IPS DF 6.9 (cell line): ENCODE results near the gene MUC3A.
"Not testable (repeated sequence)": the region's sequence is repeated elsewhere in the genome, so short reads cannot be mapped to it uniquely, and the experiment has no call there.

Experiments used
- DNase-seq: peaks from one replicate; pipeline ENCODE4 v3.0.0-alpha.2; 2013; ENCODE audit warnings: low read depth, low spot score
- H3K27ac ChIP-seq: one replicate; pipeline ENCODE4 v1.5.1; 2013; ENCODE audit warnings: low read length, control low read depth
- H3K27me3 ChIP-seq: 2 replicates; pipeline ENCODE4 v1.6.1; 2013; ENCODE audit warnings: mild to moderate bottlenecking, low read length; ENCODE audit not compliant: control insufficient read depth, insufficient read depth
- H3K36me3 ChIP-seq: 2 replicates; pipeline ENCODE4 v1.6.1; 2013; ENCODE audit warnings: low read length; ENCODE audit not compliant: control insufficient read depth, insufficient read depth
- H3K4me1 ChIP-seq: 2 replicates; pipeline ENCODE4 v1.6.1; 2013; ENCODE audit warnings: low read length; ENCODE audit not compliant: control insufficient read depth, insufficient read depth
- H3K4me3 ChIP-seq: 2 replicates; pipeline ENCODE4 v1.5.1; 2013; ENCODE audit warnings: mild to moderate bottlenecking, low read length
- H3K9me3 ChIP-seq: 2 replicates; pipeline ENCODE4 v1.6.1; 2013; ENCODE audit warnings: low read length, inconsistent platforms; ENCODE audit not compliant: control insufficient read depth, insufficient read depth
- WGBS: extraction: QIAGEN DNeasy Blood & Tissue Kit; methylation state at CpG from one replicate; pipeline ENCODE4 v1.1.7; 2013; ENCODE audit warnings: mixed read lengths, missing lambda C conversion rate; ENCODE audit not compliant: insufficient read length, insufficient coverage; 5-methylcytosine and 5-hydroxymethylcytosine counted together

The MUC3A gene, protein sequence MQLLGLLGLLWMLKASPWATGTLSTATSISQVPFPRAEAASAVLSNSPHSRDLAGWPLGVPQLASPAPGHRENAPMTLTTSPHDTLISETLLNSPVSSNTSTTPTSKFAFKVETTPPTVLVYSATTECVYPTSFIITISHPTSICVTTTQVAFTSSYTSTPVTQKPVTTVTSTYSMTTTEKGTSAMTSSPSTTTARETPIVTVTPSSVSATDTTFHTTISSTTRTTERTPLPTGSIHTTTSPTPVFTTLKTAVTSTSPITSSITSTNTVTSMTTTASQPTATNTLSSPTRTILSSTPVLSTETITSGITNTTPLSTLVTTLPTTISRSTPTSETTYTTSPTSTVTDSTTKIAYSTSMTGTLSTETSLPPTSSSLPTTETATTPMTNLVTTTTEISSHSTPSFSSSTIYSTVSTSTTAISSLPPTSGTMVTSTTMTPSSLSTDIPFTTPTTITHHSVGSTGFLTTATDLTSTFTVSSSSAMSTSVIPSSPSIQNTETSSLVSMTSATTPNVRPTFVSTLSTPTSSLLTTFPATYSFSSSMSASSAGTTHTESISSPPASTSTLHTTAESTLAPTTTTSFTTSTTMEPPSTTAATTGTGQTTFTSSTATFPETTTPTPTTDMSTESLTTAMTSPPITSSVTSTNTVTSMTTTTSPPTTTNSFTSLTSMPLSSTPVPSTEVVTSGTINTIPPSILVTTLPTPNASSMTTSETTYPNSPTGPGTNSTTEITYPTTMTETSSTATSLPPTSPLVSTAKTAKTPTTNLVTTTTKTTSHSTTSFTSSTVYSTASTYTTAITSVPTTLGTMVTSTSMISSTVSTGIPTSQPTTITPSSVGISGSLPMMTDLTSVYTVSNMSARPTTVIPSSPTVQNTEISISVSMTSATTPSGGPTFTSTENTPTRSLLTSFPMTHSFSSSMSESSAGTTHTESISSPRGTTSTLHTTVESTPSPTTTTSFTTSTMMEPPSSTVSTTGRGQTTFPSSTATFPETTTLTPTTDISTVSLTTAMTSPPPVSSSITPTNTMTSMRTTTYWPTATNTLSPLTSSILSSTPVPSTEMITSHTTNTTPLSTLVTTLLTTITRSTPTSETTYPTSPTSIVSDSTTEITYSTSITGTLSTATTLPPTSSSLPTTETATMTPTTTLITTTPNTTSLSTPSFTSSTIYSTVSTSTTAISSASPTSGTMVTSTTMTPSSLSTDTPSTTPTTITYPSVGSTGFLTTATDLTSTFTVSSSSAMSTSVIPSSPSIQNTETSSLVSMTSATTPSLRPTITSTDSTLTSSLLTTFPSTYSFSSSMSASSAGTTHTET (N-terminal part only)

DNA sequence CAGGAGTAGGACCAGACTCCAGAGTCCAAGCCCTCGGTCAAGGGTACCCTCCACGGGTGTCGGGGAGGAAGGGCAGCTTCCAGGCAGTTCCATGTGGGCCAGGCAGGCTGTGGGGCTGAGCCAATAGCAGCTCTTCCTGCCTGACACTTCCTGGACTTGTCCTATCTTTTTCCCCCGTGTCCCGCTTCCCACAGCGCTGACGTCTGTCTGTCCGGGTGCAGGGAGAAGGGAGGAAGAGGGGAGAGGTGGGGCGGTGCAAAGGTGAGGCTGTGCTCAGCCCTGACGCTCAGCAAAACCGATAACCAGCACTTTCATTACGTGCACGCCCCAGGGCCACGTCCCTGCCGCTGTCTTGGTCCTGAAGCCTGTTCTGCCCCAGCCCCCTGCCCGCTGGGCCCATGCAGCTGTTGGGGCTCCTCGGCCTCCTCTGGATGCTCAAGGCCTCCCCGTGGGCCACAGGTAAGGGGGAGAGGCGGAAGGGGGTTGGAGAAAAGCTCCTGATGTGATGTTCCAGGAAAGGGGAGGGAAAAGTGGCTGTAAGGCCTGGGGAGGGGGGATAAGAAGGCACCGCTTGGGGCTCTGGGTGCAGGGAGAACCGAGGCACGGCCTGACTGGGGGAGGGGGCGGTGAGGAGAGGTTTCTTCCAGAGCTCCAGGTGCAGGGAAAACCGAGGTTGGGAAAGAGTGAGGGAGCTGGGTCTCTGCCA, at the start of gene MUC3A:
Gene MUC3A (plus strand): TSS at position 308 of the 706 bp plus-strand sequence. CDS start 91 bp downstream, at position 399.
- no peaks in the 10 kb centered on the region for H3K27me3 ChIP-seq
- H3K27ac ChIP-seq: no peak within 1 kb of the TSS
- DNase-seq: no peak
- H3K36me3 ChIP-seq: no peaks in the 10 kb centered on the region; the same call in 1 of the 2 replicates
- no CpG with 5 or more reads among the region's 24 CpGs for WGBS
- no peak within 1 kb of the TSS for H3K4me3 ChIP-seq
- H3K9me3 ChIP-seq: no peaks in the 10 kb centered on the region
- H3K4me1 ChIP-seq: peaks cover 12% of the 10 kb centered on the region

DNA sequence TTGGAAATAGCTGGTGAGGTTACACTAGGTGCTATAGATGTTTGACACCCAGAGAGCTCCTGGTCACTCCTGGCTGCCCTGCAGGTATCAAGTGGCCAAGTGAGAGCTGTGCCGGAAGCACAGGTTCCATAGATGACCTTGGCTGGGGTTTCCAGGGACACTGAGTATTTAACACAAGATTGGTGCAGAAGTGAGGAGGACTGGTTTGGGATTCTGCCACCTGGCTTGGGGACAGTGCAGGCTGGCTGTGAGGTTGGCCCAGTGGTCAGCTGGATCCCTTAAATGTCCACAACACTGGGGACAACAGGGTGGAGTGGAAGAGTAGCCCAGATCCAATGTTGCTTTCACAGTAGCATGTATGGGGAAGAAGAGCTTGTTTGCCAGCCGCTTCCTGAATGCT, 48.4 kb upstream of the MUC3A start:
- Histone ChIP-seq H3K9me3 (no peaks in the 10 kb centered on the region), H3K27me3 (peaks cover 7% of the 10 kb centered on the region), H3K36me3 (no peaks in the 10 kb centered on the region), H3K4me3 (no peak overlapping the region), H3K27ac (no peak overlapping the region), H3K4me1 (peaks cover 5% of the 10 kb centered on the region; the same call in 1 of the 2 replicates)
- DNase-seq: no peak
- no CpG with 5 or more reads among the region's 2 CpGs for WGBS

DNA sequence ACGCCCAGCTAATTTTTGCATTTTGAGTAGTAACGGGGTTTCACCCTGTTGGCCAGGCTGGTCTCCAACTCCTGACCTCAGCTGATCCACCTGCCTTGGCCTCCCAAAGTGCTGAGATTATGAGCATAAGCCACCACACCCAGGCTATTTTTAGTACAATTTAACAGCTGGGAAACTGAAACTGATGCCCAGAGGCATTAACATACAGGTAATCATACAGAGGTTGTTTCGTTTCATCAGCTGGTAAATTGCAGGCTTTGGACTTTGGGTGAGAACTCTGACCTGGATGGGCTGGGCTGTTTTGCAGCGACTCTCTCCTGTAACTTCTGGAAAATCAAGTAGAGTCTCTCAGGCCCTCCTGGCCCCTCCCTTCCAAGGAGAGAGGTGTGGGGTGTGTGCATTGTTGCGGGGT, 47.4 kb upstream of the MUC3A start:
- Histone ChIP-seq H3K4me1 (no peaks in the 10 kb centered on the region; the same call in 1 of the 2 replicates), H3K27me3 (no peaks in the 10 kb centered on the region), H3K27ac (no peak overlapping the region), H3K4me3 (no peak overlapping the region), H3K36me3 (no peaks in the 10 kb centered on the region), H3K9me3 (no peaks in the 10 kb centered on the region)
- DNase-seq: no peak
- no CpG with 5 or more reads among the region's 5 CpGs for WGBS

DNA sequence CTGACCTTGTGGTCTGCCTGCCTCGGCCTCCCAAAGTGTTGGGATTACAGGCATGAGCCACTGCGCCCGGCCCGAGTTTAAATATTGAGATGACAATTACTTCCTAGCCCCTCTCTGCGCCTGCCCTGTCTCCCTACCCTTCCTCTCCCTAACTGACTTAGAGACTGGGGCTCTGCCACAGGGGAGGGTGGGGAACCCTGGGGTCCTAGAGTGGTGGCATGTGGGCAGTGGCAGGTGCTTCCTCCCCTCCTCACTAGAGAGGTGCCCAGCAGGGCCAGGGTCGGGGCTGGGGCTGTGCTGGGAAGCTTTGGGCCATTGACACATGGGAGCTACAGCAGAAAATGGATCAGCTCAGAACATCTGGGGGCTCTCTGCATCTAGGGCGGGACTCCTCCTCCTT, 46.7 kb upstream of the MUC3A start:
- Histone ChIP-seq H3K4me1 (no peaks in the 10 kb centered on the region), H3K9me3 (no peaks in the 10 kb centered on the region), H3K27me3 (no peaks in the 10 kb centered on the region), H3K36me3 (no peaks in the 10 kb centered on the region), H3K27ac (no peak overlapping the region), H3K4me3 (no peak overlapping the region)
- no CpG with 5 or more reads among the region's 7 CpGs for WGBS
- no peak for DNase-seq

DNA sequence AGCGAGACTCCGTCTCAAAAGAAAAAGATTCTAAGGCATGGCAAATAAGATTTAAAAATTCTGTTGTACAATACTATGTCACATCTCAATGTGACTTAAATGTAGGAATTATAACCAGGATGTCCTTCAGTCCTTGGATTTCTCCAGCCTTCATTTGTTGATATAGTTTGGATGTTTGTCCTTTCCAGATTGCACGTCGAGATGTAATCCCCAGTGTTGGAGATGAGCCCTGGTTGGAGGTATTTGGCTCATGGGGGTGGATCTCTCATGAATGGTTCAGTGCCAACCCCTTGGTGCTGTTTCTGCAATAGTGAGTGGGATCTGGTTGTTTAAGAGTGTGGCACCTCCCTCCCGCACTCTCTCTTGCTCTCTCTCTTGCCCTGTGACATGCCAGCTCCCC, 40.8 kb upstream of the MUC3A start:
- H3K27me3 ChIP-seq: no peaks in the 10 kb centered on the region
- WGBS: no CpG with 5 or more reads among the region's 5 CpGs
- no peaks in the 10 kb centered on the region for H3K36me3 ChIP-seq
- no peaks in the 10 kb centered on the region for H3K4me1 ChIP-seq
- no peak overlapping the region for H3K27ac ChIP-seq
- H3K9me3 ChIP-seq: no peaks in the 10 kb centered on the region
- no peak for DNase-seq
- H3K4me3 ChIP-seq: no peak overlapping the region

DNA sequence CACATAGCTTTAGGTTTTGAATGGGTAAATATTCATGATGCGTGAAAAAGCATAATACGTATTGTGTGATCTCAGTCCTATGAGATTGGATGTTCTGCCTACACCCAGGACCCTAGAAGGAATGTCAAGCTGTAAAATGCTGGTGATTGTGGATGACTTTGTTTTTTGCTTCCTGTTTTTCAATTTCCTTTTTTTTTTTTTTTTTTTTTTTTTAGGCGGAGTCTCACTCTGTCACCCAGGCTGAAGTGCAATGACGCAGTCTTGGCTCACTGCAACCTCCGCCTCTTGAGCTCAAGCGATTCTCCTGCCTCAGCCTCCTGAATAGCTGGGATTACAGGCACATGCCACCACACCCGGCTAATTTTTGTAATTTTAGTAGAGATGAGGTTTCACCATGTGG, 38.9 kb upstream of the MUC3A start:
- H3K4me3 ChIP-seq, H3K9me3 ChIP-seq, H3K36me3 ChIP-seq, H3K27ac ChIP-seq, H3K4me1 ChIP-seq, DNase-seq, H3K27me3 ChIP-seq: not testable (repeated sequence)
- no CpG with 5 or more reads among the region's 7 CpGs for WGBS

DNA sequence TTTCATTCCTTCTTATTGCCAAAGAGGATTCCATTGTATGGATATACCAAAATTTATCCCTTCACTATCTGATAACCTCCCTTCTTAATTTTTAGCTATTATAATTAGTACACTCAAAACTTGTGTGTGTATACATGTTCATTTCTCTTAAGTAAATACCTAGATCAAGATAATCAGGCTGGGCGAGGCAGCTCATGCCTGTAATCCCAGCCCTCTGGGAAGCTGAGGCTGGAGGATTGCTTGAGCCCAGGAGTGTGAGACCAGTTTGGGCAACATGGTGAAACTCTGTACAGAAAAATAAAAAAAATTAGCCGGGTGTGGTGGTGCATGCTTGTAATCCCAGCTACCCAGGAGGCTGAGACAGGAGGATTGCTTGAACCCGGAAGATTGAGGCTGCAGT, 37.9 kb upstream of the MUC3A start:
- H3K4me3 ChIP-seq: no peak overlapping the region
- no peaks in the 10 kb centered on the region for H3K27me3 ChIP-seq
- no peaks in the 10 kb centered on the region for H3K36me3 ChIP-seq
- H3K9me3 ChIP-seq: no peaks in the 10 kb centered on the region
- H3K4me1 ChIP-seq: no peaks in the 10 kb centered on the region
- no peak overlapping the region for H3K27ac ChIP-seq
- WGBS: no CpG with 5 or more reads among the region's 3 CpGs
- DNase-seq: no peak

DNA sequence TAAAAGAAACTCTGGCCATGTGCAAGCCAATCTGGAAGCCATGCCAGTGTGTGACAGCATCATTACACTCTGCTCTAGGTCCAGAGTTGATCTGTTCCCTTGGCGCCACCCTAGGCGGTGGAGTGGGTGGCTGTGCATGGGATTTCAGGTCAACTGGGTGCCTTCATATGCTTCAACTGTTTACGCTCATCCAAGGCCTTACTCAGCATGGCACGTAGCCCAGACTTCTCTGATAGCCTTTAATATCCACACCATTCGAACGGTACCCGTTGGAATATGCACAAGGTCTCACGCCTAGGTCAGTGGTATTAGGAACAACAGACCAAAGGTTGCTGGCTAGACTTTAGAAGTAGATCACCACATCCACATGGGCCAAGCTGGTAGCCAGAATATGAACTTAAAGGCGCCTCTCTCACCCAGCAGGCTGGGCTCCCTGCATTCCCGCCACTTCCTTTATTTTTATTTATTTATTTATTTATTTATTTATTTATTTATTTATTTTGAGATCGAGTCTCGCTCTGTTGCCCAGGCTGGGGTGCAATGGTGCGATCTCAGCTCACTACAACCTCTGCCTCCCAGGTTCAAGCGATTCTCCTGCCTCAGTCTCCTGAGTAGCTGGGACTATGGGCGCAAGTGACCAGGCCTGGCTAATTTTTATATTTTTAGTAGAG, 35.0 kb upstream of the MUC3A start:
- H3K9me3 ChIP-seq: no peaks in the 10 kb centered on the region
- no peaks in the 10 kb centered on the region for H3K36me3 ChIP-seq
- H3K27ac ChIP-seq: no peak overlapping the region
- no CpG with 5 or more reads among the region's 15 CpGs for WGBS
- DNase-seq: no peak
- no peaks in the 10 kb centered on the region for H3K4me1 ChIP-seq
- H3K4me3 ChIP-seq: no peak overlapping the region
- H3K27me3 ChIP-seq: no peaks in the 10 kb centered on the region

DNA sequence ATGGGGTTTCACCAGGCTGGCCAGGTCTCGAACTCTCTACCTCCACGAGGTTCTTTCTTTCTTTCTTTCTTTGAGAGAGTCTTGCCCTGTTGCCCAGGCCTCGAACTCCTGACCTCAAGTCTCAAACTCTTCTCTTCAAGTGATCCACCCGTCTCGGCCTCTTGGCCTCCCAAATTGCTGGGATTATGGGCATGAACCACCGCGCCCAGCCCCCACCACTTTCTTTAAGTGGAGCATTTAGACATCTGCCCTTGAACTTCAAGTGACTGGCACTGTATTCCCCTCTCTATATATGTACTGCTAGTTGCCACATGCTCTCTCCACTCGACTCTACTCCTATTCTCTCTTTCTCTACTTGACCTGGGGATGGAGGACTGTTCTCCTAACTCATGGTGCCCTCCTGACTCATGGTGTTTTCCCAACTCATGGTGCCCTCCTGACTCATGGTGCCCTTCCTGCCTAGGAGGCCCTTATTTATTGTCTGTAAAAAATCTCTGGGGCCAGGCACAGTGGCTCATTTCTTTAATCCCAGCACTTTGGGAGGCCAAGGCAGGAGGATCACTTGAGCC, 34.4 kb upstream of the MUC3A start:
- no CpG with 5 or more reads among the region's 8 CpGs for WGBS
- H3K4me1 ChIP-seq: no peaks in the 10 kb centered on the region
- DNase-seq: no peak
- no peaks in the 10 kb centered on the region for H3K9me3 ChIP-seq
- no peak overlapping the region for H3K4me3 ChIP-seq
- no peak overlapping the region for H3K27ac ChIP-seq
- H3K36me3 ChIP-seq: no peaks in the 10 kb centered on the region
- no peaks in the 10 kb centered on the region for H3K27me3 ChIP-seq
